KG1 (cell line): ENCODE data around the gene PTPRM.
"Not testable (repeated sequence)": the region's sequence is repeated elsewhere in the genome, so short reads cannot be mapped to it uniquely, and the experiment has no call there.

ENCODE experiments used
- DNase-seq: peaks from one replicate; lab custom pipeline; 2025; lab: John Stamatoyannopoulos, UW

Gene PTPRM

DNA sequence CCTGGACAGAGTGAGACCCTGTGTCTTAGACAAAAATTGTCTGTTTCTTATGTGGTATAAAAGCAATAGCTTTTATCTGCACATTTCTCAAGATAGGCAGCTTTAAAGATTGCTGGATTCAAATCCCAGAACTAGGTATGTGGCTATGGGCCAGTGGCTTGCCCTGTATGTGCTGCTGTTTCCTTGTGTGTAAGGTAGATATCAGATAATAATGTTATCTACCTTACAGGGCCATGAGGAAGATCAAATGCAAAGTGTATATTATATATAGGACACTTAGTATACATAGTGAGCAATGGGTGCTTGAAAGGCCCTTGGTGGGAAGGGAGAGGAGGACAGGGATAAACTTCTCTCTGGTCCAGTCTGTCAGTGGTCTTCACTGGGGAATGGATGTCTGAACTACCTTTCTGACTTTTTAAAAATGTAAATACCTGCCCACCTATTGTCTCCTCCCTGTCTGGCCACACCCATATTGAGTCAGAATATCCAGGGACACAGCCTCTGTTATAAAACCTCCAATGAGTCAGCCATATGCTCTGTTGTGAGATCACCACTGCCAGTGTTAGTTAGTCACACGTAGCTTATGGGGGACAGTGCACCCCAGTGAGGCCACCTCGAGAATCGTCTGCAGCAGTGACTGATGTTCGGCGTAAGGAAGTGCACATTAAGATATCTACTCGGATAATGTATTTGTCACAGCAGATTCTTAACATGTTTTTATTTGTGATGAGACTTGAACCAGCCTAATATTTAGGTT, 383.4 kb downstream of the PTPRM start:
- no peak for DNase-seq

DNA sequence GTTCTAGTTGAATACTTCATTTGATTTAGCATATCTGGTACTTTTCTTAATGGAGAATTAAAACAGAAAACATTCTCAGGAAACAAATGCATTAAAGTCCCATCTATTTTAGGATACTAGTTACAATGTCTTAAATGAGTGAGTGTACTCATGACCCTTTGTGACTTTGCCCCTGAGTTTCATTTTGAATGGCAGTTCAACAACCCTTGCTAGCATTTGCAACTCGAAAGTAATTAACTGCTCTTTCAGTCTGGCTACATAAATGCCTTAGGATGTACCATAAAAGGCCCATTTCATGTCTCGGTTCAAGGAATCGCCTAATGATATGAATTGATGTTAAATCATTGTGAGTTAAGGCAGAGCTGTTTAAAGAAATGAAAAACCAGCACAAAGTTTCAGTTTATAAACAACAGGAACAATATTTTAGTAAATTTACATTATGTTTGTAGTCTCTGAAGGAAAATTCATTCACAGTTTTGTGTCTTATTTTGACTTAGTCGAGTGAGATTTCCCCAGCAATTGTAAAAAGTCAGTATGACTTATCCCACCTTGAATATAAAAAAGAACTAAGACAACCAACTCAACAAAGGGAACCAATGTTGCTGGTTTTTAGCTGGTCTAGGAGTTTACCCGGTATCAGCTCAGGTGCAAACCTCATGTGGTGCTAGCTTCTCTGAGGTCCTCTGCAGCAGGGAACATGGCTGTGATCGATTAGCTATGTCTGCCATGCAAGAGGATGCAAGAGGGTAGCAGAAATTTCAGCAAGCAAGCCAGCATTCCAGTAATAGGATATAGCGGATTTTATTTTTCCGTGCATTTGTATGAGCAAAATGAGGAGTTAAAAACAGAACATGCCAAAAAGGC, 386.2 kb downstream of the PTPRM start:
- DNase-seq = no peak

DNA sequence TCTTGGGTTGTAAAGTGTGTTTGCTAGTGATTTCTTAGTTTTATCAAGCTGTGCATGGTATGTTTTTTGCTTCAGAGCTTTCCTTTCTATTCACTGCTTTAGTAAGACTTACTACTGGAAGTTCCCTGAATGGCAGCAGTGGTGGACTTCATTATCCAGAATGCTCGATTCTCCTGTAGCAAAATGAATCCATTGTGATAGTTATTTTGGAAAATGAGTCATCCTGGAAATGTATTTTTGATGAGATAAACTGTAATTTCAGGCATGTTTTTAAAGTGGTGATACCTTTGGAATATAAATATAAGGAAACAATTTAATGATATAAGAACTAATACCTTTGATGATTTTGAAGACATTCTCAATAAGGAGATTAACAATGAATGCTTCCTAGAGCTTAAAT, 387.1 kb downstream of the PTPRM start:
- no peak for DNase-seq

DNA sequence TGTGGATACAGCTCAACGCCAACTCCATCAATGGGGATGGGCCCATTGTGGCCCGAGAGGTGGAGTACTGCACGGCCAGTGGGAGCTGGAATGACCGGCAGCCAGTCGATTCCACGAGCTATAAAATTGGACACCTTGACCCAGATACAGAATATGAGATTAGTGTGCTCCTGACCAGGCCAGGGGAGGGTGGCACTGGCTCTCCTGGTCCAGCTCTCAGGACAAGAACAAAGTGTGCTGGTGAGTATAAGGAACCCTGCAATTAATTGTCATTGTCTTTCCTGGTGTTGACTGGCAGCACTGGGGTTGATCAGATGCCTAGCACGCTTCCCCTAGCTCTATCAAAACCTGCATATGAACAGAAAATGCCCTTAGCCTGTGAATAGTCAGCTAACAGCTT, 388.1 kb downstream of the PTPRM start:
- DNase-seq = no peak

DNA sequence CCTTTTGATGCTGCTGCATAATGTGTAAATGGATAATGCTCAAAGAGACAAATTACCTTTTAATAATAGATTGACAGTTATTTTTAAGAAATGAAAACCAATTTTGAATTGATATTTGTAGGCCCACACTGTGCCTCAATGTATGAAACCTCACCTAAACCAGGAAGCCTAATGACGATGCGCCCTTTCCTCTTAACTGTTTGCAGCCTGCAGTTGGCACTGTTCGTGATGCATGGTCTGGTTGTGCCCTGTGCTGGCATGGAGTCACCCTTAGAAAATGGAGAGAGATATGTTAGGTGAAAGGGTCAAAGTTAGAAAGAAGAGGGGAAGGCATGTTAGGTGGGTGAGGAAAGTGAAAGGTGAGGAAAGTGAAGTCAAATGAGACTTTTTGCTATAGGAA, 390.2 kb downstream of the PTPRM start:
- no peak for DNase-seq

DNA sequence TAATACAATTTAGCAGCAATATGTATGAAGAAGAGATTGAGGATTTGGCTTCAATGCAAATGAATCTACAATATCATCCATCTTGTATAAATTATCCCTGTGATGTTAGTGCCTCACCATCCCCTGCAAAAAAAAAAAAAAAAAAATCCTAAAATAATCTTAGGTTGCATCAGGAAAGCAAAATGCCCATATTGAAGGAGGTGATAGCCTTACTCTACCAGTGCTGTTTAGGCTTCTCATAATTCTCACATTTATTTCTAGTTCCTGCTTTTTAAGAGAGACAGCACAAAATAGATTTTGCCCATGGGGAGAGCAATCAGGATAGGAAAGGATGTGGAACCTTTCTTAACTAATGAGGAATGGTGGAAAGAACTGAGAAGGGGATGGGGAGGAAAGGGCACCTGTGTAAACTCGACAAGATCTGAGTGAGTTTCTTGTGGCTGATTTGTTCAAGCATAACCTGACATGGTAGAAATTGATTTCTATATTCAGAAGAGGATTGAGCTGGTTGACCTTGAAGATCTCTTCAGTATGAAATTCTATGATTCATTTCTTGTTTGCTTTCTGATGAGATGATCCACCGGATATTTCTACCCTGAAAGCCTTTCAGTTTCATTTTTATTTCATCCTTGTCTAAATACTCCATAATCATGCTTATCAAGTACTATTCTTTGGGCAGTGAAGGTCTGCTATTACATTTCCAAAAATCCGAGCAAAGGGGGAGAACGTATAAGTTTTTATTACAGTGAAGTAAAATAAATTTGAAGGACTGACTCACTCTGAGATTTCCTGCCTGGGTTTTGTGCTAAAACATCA, 391.2 kb downstream of the PTPRM start:
- no peak for DNase-seq

DNA sequence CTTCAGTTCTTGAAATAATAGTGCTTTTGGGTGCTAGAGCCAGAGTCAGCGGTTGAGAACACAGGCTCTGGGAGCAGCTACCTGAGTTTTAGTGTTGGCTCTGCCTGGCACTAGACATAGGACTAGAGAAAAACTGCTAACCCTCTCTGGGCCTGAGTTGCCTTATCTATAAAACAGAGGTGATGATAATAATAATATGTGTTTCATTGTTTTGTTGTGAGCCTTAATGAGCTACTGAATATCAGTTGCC, 391.7 kb downstream of the PTPRM start:
- no peak for DNase-seq

DNA sequence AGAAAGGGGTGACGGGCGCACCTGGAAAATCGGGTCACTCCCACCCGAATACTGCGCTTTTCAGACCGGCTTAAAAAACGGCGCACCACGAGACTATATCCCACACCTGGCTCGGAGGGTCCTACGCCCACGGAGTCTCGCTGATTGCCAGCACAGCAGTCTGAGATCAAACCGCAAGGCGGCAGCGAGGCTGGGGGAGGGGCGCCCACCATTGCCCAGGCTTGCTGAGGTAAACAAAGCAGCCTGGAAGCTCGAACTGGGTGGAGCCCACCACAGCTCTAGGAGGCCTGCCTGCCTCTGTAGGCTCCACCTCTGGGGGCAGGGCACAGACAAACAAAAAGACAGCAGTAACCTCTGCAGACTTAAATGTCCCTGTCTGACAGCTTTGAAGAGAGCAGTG, 399.6 kb downstream of the PTPRM start:
- DNase-seq = not testable (repeated sequence)

DNA sequence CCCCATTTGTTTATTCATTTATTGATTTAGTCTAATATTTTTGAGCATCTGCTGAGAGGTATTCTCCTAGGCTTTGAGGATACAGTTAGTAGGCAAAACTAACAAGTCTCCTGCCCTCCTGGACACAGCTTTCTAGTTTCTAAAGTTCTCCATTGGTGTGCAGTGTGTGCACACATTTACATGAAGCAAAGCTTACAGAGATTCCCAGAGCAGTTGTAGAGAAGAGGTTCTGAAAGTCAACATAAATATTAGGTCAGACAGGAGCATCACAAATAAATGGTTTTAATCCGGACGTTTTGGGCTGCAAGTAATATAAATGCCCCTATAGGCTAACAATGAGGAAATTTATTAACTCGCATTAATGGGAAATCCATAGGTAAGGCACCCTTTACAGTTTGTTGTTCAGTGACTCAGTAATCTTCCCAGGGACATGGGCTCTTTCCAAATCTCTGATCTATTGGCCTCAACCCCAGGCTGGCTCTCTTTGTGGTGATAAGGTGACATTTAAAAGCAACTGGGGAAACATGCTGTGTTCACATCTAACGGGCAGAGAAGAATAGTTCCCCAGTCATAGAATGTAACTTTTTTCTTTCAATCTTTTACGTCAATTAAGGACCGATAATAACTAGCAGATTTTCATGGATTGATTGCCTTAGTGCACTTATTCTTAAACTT, 407.2 kb downstream of the PTPRM start:
- DNase-seq = no peak

DNA sequence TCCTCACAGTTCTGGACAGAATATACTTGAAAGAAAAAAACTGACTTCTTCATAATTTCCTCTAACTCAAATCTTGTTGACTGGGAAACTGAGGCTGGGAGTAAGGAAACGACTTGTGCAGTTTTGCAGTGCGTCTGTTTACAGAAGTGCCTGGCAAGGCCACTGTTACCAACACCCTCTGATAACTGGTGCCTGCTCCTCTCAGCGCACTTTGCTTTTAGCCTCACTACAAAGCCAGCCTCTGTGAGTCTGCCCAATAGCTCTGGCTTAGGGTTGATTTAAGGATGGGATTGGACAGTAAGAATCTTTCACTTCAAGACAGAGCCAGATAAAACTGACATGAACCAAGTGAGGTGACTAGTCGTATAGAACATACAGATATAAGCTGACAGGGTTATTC, 410.8 kb downstream of the PTPRM start:
- no peak for DNase-seq

DNA sequence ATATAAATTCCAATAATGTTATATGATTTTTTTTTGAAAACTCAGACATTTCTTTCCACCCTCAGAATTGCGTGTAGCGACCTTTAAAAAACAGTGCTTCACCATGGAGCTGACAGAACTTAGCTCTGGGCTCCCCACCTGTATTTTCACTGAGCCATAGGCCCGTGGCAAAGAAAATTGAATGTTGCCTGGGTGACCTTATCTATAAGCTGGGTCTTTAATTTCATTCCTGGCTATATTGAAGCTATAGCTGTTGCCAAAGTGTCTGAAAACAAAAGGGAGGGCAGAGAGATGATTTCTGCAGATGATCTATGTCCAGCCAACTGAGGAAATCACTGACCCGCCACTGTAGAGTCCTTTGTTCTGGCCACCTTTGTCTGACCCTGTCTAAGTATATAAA, 411.7 kb downstream of the PTPRM start:
- DNase-seq = no peak

DNA sequence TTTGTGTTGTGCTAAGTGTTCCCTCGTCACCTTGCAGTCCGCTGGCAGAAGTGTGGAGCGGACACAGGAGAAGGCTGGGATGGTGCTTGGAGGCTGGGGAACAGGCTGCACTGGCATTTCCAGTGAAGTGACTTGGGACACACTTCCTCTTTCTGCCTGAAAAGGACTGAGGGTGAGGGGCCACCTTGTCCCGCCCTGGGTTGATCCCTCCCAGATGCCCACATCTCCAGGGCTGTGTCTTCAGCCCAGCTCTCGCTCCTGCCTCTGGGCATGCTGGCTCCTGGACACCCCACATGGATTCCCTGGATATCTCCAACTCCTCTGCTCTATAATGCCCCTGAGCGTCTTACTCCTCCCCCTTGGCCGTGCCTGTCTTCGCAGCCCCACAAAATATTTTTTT, 412.6 kb downstream of the PTPRM start:
- DNase-seq = no peak

DNA sequence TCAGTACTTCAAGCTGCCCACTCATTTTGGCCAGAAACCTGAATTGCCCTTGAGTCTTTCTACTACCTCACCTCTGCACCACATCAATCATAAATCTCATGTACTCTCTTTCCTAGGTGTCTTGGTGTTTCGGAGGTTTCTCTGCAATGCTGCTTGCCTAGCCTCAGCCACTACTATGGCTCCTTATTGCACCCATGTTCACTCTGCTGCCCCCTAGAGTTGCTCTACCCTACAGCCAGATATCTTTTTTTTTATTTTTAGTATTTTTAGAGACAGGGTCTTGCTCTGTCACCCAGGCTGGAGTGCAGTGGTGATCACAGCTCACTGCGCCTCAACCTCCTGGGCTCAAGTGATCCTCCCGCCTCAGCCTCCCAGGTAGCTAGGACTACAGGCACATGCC, 413.0 kb downstream of the PTPRM start:
- no peak for DNase-seq

DNA sequence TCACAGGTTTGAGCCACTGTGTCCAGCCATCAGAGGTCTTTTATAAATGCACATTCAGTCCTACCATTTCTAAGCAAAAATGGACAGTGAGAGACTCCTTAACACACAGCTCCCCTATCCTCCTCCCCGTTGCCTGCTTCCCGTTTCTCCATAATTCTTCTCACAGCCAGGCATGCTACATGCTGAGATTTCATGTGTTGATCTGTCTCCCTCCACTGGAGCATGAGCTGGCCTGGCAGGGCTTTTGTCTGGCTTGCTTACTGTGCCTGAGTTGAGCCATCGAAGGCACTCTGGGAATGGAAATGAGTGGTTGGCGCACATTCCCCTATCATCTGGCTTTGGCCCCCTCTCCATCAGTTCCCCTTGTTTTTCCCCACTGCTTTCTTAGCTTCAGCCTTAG, 413.5 kb downstream of the PTPRM start:
- DNase-seq = no peak

DNA sequence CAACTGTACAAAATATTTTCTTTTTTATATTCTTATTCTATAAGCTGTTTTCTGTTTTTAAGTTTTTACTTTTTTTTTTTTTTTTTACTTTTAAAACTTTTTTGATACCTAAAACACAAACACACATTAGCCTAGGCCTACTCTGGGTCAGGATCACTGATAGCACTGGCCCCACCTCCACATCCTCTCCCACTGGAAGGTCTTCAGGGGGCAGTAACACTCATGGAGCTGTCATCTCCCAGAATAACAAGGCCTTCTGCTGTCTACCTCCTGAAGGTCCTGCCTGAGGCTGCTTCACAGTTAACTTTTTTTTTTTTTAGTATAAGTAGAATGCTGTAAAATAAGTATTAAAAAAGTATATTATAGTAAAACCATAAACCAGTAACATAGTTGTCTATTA, 415.1 kb downstream of the PTPRM start:
- DNase-seq = no peak

DNA sequence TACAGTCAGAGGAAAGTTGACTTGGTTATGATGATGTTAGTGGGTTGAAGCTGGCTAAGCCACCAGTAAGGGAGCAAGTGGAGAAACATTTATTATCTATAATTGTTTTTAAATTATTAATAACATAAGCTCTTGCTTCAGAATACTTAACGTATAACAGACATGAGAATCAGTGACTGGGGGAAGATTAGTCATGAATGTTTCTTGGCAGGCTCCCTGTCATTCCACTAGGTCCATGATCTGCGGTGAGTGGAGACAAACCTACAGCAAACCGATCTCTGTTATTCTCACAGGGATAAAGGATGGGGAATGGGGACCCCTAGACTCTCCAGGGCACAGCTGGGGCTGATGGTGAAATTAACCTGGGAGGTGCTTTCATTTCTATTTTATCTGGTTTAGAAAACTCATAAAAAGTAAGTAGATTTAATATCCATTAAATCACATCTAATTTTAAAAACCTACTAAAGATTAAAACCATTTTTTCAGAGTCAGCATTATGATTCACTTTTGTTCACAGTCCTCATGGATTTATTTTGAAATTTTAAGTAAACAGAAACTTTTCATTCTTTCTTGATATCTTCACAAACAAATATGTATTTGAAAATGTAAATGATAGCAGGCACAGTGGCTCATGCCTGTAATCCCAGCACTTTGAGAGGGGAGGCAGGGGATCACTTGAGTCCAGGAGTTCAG, 420.3 kb downstream of the PTPRM start:
- no peak for DNase-seq

DNA sequence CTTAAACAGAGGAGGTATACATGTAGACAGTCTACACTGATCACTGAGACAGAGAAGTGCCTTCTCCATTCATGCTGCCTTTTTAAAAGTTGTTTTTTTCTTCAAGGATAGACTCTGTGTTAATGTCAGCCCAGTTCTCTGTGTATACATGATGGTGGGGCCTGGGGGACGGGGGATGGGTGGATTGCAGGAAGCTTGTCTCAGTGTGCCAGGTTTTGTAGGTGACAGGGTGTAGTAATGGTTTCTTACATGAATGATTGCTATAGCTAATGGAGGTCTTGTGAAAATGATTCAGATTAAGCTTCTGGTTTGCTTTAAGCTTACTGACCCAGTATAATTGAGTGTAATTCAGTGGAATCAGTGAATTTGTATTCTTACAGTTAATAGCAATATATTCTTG, 423.6 kb downstream of the PTPRM start:
- no peak for DNase-seq

DNA sequence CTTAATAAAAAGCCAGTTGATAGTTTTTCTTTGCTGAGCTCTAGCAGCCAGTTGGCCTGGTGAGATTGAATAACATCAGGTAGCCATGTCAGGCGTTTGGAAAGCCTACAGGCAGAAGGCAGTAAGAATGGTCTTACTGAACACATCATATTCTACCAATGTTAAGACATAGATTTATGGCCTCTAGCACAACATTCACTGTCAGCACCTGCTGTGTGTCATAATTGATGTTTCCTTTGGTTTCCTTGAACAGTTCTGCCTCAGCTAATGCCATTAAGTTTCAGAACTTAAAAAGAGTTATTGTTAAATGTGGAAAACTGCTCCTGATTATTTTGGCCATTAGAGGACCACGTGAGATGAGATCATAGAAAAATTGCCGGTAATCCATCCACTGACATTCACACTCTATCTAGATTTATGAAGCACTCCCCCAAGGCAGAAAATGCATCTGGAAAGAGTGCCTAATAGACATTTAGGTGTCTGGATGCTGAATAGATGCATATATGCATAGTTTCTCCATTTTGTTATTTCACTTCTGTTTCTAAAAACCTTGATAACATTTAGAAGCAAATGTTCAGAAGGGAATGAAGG, 434.7 kb downstream of the PTPRM start:
- DNase-seq = no peak

DNA sequence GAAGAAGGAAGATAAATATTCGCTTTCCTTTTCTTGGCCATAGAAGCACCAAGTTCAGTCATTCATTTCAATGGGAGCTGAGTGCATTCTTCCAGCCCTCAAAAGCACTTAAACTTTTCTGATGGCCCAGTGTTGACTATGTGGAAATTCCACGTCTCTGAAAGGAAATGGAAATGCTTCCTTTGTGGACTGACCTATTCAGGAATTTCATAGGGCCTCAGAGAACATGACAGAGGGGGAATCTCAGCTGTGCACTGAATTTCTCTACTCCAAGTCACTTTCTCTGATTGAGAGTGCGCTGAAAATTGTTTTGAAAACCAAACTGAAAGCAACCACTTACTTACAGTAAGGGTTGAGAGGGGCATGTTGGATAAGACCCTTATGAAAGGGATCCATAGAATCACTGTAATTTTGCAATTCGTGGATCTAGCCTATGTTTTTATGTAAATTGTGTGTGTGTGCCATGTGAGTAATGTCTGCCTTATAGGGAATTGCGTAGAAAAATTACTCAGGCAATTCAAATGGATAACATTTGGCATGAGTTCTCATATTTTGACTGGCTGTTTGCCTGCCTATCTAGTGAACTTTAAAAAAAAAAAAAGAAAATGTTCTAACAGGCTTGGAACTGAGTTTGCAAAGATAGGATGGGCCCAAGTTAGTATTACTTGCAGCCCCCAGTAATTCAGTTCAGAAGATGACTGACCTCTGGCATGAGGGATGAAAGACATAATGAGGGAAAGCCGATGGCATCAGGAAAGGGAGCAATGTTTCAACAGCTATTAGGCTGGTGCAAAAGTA, 437.0 kb downstream of the PTPRM start:
- DNase-seq = no peak

DNA sequence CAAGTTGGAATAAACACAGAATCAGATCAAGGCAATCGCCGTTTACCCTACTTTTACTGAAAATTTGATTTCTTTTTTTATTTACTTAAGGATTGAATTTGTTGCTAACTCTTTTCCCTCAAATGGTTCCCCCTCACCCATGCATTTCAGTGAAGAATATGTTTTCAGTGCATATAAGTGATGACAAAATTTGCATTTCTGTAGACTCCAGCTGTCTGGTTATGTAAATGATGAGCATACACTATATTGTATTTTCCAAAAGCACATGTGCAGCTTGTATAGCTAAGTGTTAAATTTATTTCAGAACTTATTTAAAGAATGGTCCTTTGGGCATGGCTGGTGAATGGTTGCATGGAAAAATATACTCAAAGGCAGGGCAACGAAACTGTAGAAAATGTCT, 437.7 kb downstream of the PTPRM start:
- DNase-seq = no peak
